NB4 (cell line): ENCODE results near the gene FBXO39.
"Not testable (repeated sequence)": the region's sequence is repeated elsewhere in the genome, so short reads cannot be mapped to it uniquely, and the experiment has no call there.

Source experiments
- DNase-seq: peaks from one replicate; pipeline ENCODE4 v3.0.0; 2010; ENCODE audit warnings: low read depth
- H3K4me3 ChIP-seq: one replicate; pipeline ENCODE4 v1.5.1; 2011; ENCODE audit warnings: mild to moderate bottlenecking, low read depth, low read length, moderate library complexity
- MAX ChIP-seq: IDR thresholded peaks from 2 replicates; pipeline ENCODE4 v1.6.1; 2011; ENCODE audit warnings: low read depth, low read length
- MYC ChIP-seq: IDR thresholded peaks from 2 replicates; pipeline ENCODE4 v1.6.1; 2011; ENCODE audit warnings: low read depth, low read length
- POLR2A ChIP-seq: IDR thresholded peaks from 2 replicates; pipeline ENCODE4 v1.6.1; 2011; ENCODE audit warnings: mild to moderate bottlenecking; ENCODE audit not compliant: insufficient read length; ENCODE audit errors: extremely low read depth
- TF ChIP-seq, protein P1 (sequence below): IDR thresholded peaks from one replicate; pipeline ENCODE4 v1.5.1; 2012; ENCODE audit warnings: low read depth, low read length

Gene FBXO39

DNA sequence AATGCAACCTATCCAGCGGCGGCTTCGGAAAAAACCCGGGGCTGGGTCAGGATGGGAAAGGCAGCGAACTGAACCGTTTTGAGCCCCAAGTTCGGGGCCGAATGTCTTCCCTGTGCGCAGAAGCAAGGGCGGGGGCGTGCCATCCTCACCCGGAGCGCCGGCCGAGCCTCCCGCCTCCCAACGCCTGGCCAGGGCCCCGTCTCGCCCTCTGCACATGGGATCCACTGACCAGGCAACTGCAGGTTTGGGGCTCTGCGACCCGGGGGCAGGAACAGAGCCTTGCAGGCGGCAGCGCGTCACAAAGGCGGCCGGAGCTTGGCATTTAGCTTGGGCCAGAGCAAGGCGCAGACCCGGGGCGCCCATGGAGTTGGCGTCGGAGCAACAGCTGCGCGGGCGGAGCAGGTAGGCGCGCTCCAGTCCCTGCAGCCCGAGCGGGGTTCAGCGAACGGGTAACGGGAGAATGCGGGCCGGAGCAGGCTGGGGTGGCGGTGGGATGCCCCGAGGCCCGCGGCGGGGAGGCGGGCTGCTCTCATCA lies at the start of gene FBXO39:
Gene FBXO39 (plus strand): TSS at position 345 of the 535 bp plus-strand sequence. CDS start 3,654 bp downstream, outside the sequence.
- H3K4me3 ChIP-seq = no peak within 1 kb of the TSS
- no peak for DNase-seq
- no peak for TF ChIP-seq MAX
- TF ChIP-seq MYC = no peak
- TF ChIP-seq, protein P1, sequence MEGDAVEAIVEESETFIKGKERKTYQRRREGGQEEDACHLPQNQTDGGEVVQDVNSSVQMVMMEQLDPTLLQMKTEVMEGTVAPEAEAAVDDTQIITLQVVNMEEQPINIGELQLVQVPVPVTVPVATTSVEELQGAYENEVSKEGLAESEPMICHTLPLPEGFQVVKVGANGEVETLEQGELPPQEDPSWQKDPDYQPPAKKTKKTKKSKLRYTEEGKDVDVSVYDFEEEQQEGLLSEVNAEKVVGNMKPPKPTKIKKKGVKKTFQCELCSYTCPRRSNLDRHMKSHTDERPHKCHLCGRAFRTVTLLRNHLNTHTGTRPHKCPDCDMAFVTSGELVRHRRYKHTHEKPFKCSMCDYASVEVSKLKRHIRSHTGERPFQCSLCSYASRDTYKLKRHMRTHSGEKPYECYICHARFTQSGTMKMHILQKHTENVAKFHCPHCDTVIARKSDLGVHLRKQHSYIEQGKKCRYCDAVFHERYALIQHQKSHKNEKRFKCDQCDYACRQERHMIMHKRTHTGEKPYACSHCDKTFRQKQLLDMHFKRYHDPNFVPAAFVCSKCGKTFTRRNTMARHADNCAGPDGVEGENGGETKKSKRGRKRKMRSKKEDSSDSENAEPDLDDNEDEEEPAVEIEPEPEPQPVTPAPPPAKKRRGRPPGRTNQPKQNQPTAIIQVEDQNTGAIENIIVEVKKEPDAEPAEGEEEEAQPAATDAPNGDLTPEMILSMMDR = no peak
- no peak for TF ChIP-seq POLR2A

DNA sequence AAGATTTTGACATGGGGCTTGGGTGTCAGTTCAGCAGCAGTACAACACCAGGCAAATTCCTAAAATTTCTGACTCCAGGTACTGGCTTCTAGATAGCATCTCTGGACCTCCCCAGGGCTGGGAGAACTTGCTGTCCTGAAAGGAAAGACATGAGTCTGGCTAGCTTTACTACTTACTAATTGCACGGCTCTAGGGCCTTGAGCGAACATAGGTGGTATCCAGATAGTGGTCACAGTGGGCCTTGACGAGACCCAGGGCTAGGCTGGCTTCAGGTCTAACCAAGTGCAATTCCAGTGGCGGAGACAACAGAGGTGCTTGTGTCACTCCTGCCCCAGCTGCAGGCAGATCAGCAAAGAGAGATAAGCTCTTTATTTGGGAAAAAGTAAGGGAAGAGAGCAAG lies 46.5 kb upstream of the FBXO39 start:
- H3K4me3 ChIP-seq = no peak overlapping the region
- TF ChIP-seq MAX = no peak
- TF ChIP-seq, protein P1 = no peak
- TF ChIP-seq MYC = no peak
- no peak for TF ChIP-seq POLR2A
- no peak for DNase-seq

GRCh38 chr17:6746665-6747064 lies 29.4 kb upstream of the FBXO39 start:
- H3K4me3 ChIP-seq, DNase-seq: not testable (repeated sequence)

DNA sequence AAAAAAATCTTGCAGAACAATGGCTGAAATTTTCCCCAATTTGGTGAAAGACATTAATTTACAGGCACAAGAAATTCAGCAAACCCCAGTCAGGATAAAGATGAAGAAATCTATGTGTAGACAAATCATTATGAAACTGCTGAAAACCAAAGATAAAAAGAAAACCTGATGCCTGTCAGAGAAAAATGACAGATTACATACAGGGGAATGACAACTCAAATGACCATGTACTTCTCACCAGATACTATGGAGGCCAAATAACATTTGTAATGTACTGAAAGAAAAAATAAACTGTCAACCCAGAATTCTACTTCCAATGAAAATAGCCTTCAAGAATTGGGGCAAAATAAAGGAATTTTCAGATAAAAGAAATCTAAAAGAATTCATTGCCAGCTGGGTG lies 27.4 kb upstream of the FBXO39 start:
- DNase-seq = no peak
- H3K4me3 ChIP-seq = no peak overlapping the region
- no peak for TF ChIP-seq MYC

DNA sequence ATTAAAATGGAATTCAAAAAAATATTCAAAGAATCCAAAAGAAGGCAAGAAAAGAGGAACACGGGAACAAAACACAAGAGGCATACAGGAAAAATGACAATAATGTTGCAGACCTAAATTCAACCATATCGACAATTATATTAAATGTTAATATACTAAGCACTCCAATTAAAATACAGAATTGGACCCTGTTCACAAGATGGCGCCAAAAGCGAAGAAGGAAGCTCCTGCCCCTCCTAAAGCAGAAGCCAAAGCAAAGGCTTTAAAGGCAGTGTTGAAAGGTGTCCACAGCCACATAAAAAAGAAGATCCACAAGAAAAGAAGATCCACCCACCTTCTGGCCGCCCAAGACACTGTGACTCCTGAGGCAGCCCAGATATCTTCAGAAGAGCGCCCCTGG lies 26.5 kb upstream of the FBXO39 start:
- H3K4me3 ChIP-seq = no peak overlapping the region
- TF ChIP-seq MYC = no peak
- TF ChIP-seq, protein P1 = peak; percentile 8
- peak; percentile 57 for DNase-seq

GRCh38 chr17:6752068-6752909 lies 23.7 kb upstream of the FBXO39 start:
- TF ChIP-seq MYC (no peak), MAX (no peak), POLR2A (no peak)
- TF ChIP-seq, protein P1 = no peak
- DNase-seq = peak; percentile 93
- no peak overlapping the region for H3K4me3 ChIP-seq

- H3K4me3 ChIP-seq = peak overlapping the region; percentile 30
- DNase-seq = peak; percentile 82
- TF ChIP-seq POLR2A = no peak
- no peak for TF ChIP-seq MYC
- TF ChIP-seq, protein P1 = no peak
- TF ChIP-seq MAX = no peak
Observed at GRCh38 chr17:6753006-6753445, 23.0 kb upstream of the FBXO39 start.
